ENCODE measurements around the gene TTLL10. TPM values are rescaled to one million over a fixed set of nuclear protein-coding genes. Genes with fewer than 3 reads are reported as not detected.

The TTLL10 gene
- 1.6 and 1.7 TPM in 2 replicates for total RNA-seq (2021; fragmentation: NEBNext Ultra II Directional; extraction: Animal tissue kit (Norgen Biotek cat#: 25700))
- polyA plus RNA-seq (2011; rRNA removed): 1.1 and 2.0 TPM in 2 replicates
- polyA plus RNA-seq (2011; cell fraction: cytosol; rRNA removed): 1.0 TPM
- 3.8 TPM for polyA plus RNA-seq (2011; cell fraction: nucleus; rRNA removed)
- polyA plus RNA-seq (2012, experiment 1 of 2): 0.94 to 4.7 TPM (median 1.1 TPM) in 4 replicates
- 0.24 TPM for polyA plus RNA-seq (2012, experiment 2 of 2)
- 0.73 TPM for polyA plus RNA-seq (2013, experiment 1 of 2)
- 0.55 TPM for polyA plus RNA-seq (2013, experiment 2 of 2)
- 0.51 and 1.3 TPM in 2 replicates for polyA minus RNA-seq (2011; rRNA and poly(A)+ RNA removed)
- not detected for polyA minus RNA-seq (2011; cell fraction: cytosol; rRNA and poly(A)+ RNA removed)
- 1.5 TPM for polyA minus RNA-seq (2011; cell fraction: nucleus; rRNA and poly(A)+ RNA removed)
- long read RNA-seq, experiment 1: 0 reads
- long read RNA-seq, experiment 2: 0 reads

- Histone ChIP-seq H2BK120ac (replicated peaks; ENCODE audit: low read depth, low read length) (no peak within 1 kb of the TSS), H3K23me2 (ENCODE audit: low read depth, low read length) (peaks cover 3% of the 10 kb centered on the region; the same call in 1 of the 2 replicates), H2BK5ac (ENCODE audit: low read depth, low read length) (0 out of 2 replicates have a peak within 1 kb of the TSS, but pooled peaks have one; percentile 8), H4K8ac (ENCODE audit: extremely low read depth, insufficient read depth, low read length) (peak within 1 kb of the TSS; percentile 74; the same call in 1 of the 2 replicates), H3K56ac (replicated peaks; ENCODE audit: insufficient read length, low read depth, low read length) (no peak within 1 kb of the TSS), H3K9me3 (ENCODE audit: insufficient read depth in 2 of 2, low read depth in 1 of 2, low read length in 1 of 2) (peaks cover 4 to 5% of the 10 kb centered on the region in 2 experiments; a peak in 1 of 4 replicates), H3K4ac (replicated peaks; ENCODE audit: insufficient read length, low read depth, low read length) (peak within 1 kb of the TSS; percentile 94), H3K23ac (ENCODE audit: insufficient read length) (no peak within 1 kb of the TSS), H2BK15ac (ENCODE audit: low read length) (peak within 1 kb of the TSS; percentile 81; the same call in 1 of the 2 replicates), H3K27me3 (replicated peaks in 1 of 4; ENCODE audit: control insufficient read depth in 3 of 4, extremely low read depth in 1 of 4, insufficient read depth in 3 of 4, low read length in 3 of 4) (peaks cover 0 to 10% (median 6%) of the 10 kb centered on the region in 4 experiments; a peak in 4 of 7 replicates), H3K79me2 (ENCODE audit: control insufficient read depth in 1 of 2, insufficient read depth in 2 of 2, low read length in 2 of 2) (no peaks in the 10 kb centered on the region), H4K20me1 (replicated peaks in 1 of 2; ENCODE audit: control insufficient read depth in 1 of 2, insufficient read depth in 2 of 2, low read length in 2 of 2) (peaks cover 0 to 4% of the 10 kb centered on the region in 2 experiments), H3K4me1 (replicated peaks in 1 of 4; ENCODE audit: control insufficient read depth in 3 of 4, insufficient read depth in 4 of 4, low read length in 3 of 4) (peaks cover 4 to 28% (median 20%) of the 10 kb centered on the region in 4 experiments), H3K27ac (ENCODE audit: low read depth, low read length) (no peak within 1 kb of the TSS), H3K18ac (ENCODE audit: extremely low read depth, low read length) (peak within 1 kb of the TSS; percentile 60; the same call in 1 of the 2 replicates), H2AFZ (ENCODE audit: low read length) (no peak within 1 kb of the TSS), H2AK5ac (ENCODE audit: low read depth, low read length) (no peak within 1 kb of the TSS; the same call in 1 of the 2 replicates), H3K14ac (ENCODE audit: insufficient read length) (no peak within 1 kb of the TSS), H4K5ac (ENCODE audit: insufficient read length, low read depth, low read length) (no peak within 1 kb of the TSS), H3K36me3 (ENCODE audit: control insufficient read depth in 2 of 4, insufficient read depth in 4 of 4, low read length in 3 of 4) (no peaks in the 10 kb centered on the region), H3K4me2 (ENCODE audit: insufficient read depth in 1 of 2, low read depth in 2 of 2, low read length in 2 of 2) (peak within 1 kb of the TSS; percentile 40 to 69; a peak in 3 of 4 replicates), H2BK12ac (ENCODE audit: low read depth, low read length) (peak within 1 kb of the TSS; percentile 60; the same call in 1 of the 2 replicates), H3K9ac (replicated peaks in 1 of 4; ENCODE audit: extremely low read depth in 1 of 4, low read depth in 3 of 4, low read length in 3 of 4) (0 out of 7 replicates have a peak within 1 kb of the TSS, but pooled peaks of 1 of the 4 experiments have one; percentile 2), H3K79me1 (ENCODE audit: low read depth, low read length) (no peaks in the 10 kb centered on the region), H2BK20ac (ENCODE audit: low read length) (no peak within 1 kb of the TSS), H3K4me3 (ENCODE audit: extremely low read depth in 1 of 4, insufficient read depth in 2 of 4, low read depth in 3 of 4, low read length in 4 of 4) (peak within 1 kb of the TSS in 3 of 4 experiments; percentile 3 to 50 (median 4); a peak in 4 of 8 replicates), H4K91ac (replicated peaks; ENCODE audit: insufficient read length, low read length) (peak within 1 kb of the TSS; percentile 55)
- 25% methylated on average over 21 of the region's 35 CpGs; no CpG with 5 or more reads in 1 of the 2 experiments for WGBS, 2 experiments (ENCODE audit: extremely low coverage in 1 of 2, insufficient coverage in 1 of 2, insufficient read length in 1 of 2, insufficient replicate concordance in 2 of 2, low coverage in 1 of 2, low lambda C conversion rate in 2 of 2, missing lambda C conversion rate in 1 of 2)
- ChIA-PET POLR2A (ENCODE audit: partially characterized antibody) (interaction anchor here (0.6 to 2.5 kb wide), 5 partner anchors 10 to 358 kb away, joined by 3 to 15 read pairs (median 3); no protein-coding TSS in a partner anchor), CTCF (ENCODE audit: partially characterized antibody) (interaction anchor here (0.8 to 2.0 kb wide), 9 partner anchors 9 to 156 kb away, joined by 3 to 8 read pairs (median 4); no protein-coding TSS in a partner anchor)
- no peak for FAIRE-seq
- peak in 1 of 2 experiments; percentile 86 for DNase-seq (ENCODE audit: low read depth in 1 of 2, low spot score in 2 of 2)
- TF ChIP-seq SIN3A (conservative IDR thresholded peaks at IDR 0.05 in 1 of 2, IDR thresholded peaks at IDR 0.05 in 1 of 2; ENCODE audit: low read depth in 1 of 2, low read length in 2 of 2) (peak in 1 of 2 experiments; percentile 33; a peak in 1 of 4 replicates), RAD21 (IDR thresholded peaks at IDR 0.05 in 1 of 2, conservative IDR thresholded peaks at IDR 0.05 in 1 of 2; ENCODE audit: low read depth in 2 of 2, low read length in 2 of 2) (peak; percentile 15 to 29), SIRT6 (IDR thresholded peaks at IDR 0.05; ENCODE audit: low read length) (no peak), TBP (IDR thresholded peaks at IDR 0.05; ENCODE audit: low read depth, low read length) (0 out of 2 replicates have a peak, but pooled peaks have one; percentile 22), MAX (IDR thresholded peaks at IDR 0.05) (peak; percentile 60; the same call in 1 of the 2 replicates)
Observed at GRCh38 chr1:1173793-1174415, at the start of gene TTLL10. Gene TTLL10, plus strand, starts transcription at chr1:1173880. Its CDS starts 5,336 bp downstream, at chr1:1179216.

All from H1 (cell line).